A172 (cell line): ENCODE data around the gene RNF144A. TPM values are rescaled to one million over a fixed set of nuclear protein-coding genes. Genes with fewer than 3 reads are reported as not detected.

Experiments
- DNase-seq: peaks from one replicate; pipeline ENCODE4 v3.0.0-alpha.2; 2015; ENCODE audit warnings: low spot score
- total RNA-seq: library from RNA; depleted of rRNA; stranded (reverse); fragments of >200 nt; shearing (Covaris generic); gene quantifications from 2 replicates; pipeline ENCODE4 v1.2.3, GENCODE V29; 2014

RNF144A gene
- total RNA-seq, 1 experiment from 2014 or later: 11.4 TPM

DNA sequence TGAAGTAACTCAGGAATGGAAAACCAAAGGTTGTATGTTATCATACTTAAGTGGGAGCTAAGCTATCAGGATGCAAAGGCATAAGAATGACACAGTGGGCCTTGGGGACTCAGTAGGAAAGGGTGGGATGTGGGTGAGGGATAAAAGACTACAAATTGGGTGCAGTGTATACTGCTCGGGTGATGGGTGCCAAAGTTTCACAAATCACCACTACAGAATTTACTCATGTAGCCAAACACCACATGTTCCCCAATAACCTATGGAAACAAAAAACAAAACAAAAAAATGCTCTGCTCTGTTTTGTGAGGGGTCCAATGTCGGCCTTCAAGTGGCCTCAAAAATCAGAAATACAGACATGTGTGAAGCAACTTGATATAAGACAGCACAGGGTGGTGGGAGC, 8.9 kb upstream of the RNF144A start:
- DNase-seq: no peak

DNA sequence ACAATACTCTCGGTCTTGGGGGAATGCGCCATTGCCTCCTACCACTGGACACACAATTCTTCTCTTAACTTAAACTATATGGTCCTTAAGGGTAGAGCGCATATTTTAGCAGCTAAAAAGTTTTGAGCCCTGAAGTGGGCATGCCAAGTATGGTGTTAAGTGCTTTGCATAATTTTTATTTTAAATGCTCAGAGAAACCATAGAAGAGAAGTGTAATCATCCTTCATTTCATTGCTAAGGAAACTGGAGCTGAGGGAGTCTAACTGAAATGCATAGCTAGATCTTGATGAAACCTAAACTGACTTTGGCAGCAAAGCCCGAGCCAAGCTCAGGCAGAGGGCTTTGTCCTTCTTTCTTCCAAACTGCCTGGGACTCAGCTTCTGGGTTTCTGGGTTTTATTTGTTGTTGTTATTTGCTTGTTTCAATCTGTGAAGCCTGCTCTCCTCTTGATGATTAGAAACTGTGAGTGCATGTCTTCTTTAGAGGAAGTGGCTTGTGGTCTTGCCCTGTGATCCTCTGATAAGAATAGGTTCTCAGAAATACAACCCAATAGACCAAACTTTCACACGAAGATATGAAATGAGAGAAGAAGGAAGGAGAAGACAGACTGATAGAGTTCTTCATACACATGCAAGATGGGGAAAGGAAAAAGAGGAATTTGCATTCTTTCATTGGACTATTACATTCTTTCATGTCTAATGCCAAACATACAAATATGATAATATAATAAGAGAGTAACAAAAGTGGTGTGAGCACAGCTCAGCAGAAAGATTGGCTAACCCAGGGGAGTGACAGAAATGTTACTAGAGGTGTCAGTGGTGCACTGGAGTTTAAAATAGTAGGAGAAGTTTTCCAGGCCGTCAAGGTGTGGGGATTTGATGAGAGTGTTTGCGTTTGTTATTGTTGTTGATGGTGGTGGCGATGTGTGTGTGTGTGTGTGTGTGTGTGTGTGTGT, 7.5 kb upstream of the RNF144A start:
- peak; percentile 25 for DNase-seq

DNA sequence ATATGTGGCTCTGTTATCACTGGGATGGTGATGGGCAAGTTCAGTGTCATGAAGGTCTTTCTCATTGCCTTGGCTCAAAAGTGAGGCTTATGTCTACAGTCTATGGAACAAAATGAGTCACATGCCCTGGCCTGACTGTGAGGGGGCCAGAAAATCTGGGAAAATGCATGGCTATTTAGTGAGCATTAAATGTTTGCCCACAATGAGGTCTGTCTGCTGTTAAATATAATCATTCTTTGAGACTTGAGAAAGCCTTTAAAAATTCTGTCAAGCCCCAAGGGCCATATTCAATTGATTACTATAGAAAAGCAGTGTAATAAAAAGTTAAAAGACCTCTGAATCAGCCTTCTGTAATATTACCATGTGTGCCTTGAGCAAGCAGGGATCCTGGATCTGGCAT, 5.5 kb upstream of the RNF144A start:
- DNase-seq: no peak

DNA sequence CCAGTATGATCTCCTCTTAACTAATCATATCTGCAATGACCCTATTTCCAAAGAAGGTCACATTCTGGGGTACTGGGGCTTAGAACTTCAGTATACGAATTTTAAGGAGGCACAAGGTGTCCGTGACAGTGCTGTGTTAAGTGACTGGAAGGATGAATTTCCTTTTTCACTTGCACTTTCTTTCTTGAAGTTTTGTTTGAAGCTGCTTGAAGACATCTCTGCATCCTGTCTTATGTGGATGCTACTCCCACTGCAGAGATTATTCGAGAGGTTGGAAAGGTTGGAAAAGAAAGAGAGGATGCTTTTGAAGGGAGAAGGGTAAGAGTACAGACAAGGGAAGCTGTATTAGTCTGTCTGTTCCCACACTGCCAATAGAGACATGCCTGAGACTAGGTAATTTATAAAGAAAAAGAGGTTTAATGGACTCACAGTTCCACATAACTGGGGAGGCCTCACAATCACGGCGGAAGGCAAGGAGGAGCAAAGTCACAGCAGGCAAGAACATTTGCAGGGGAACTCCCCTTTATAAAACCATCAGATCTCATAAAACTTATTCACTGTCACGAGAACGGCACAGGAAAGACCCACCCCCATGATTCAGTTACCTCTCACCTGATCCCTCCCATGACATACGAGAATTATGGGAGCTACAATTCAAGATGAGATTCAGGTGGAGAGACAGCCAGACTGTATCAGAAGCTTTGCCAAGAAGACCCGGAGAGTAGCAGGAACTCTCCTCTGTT, 3.6 kb upstream of the RNF144A start:
- DNase-seq: peak; percentile 9

DNA sequence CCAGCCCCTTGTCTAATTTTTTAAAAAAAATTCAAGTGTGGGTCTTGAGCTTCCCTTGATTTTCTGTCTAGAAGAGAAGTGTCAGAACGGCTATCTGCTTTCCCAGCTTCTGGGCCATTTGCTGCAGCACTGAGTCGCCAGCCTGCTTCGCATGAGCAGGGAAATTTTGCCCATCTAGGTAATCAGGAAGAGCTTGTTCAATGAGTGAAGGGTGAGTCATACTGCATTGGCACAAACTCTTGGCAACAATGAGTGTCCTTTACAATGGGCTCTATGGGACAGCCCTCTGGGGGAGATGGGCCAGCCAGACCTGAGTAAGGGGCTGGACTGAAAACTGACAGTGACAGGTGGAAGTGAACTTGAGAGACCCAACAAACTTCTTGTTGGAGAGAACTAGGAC, 2.4 kb upstream of the RNF144A start:
- peak; percentile 78 for DNase-seq

DNA sequence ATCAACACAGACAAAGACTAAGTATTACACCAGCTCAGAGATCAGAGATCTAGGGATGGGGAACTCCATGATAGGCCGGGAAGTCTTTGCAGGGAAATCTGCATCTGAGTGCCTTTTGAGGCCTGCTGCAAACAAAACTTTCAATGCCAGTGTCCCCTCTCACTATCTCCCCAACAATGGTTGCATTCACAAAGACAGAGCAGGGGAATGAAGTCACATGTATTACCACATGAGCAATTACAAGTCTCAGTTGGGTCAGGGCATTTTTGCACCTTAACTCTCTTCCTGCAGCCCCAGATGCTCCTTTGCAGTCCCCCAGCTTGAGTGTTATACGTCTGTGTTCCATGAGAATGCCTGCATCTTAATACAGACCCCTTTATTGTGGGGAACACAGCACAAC, 1.8 kb upstream of the RNF144A start:
- no peak for DNase-seq

DNA sequence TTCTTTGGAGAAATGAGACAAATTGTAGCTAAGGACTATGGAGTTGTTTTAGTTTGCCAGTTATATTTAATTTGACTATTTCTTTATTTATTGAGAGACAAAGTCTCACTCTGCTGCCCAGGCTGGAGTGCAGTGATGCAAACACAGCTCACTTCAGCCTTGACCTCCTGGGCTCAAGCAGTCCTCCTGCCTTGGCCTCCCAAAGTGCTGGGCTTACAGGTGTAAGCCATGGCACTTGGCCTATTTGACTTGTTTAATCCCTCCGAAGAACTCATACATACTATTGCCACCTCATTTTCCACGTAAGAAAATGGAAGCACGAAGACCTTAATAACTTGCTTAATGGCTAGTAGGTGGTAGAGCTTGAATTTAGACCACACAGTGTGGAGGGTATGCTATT, 988 bp upstream of the RNF144A start:
- DNase-seq: no peak

DNA sequence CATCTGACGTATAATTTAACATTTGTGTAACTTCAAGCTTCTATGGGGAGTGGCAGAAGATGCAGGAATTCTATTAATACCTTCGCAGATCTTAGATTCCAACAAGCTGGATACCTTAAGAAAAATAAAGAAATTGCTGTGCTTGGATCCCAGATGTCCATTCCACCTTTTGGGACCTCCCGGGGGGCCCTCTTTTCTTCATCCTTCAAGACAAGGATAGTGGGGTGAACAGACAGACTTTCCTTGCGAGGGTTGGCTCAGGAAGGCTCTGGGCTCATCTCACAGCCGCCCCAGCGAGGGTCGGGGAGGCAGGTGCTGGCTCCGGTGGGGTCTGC, 509 bp upstream of the RNF144A start:
- no peak for DNase-seq

DNA sequence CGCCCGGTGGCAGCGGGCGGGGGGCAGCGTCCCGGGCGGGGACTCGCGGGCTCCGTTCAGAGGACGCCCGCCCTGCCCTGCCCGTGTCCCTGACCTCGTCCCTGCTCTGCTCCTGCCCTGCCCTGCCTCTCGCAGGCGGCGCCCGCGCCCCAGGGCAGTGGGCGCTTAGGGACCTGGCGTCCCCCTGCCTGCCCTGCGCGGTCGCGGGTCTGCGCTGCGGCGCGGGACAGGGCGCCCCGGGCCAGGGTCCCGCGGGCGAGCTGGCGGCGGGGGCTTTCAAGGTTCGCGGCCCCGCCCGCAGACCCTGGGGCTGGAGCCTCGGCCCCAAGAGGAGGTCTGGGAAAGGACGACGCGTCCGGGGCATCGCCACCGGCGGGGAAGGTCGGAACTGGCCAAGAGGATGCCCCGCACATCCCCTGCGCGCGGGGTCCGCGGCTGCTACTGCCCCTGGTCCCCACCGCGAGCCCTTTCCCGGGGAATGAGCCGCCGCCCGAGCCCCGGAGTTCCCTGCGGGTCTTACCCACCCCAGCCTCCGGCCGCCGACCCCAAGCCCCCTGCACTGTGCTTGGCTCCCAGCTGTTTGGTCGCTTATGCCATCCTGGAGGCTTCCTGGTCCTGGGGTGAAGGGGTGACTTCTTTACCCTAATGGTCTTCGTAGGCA, 679 bp downstream of the RNF144A start:
- DNase-seq: no peak

DNA sequence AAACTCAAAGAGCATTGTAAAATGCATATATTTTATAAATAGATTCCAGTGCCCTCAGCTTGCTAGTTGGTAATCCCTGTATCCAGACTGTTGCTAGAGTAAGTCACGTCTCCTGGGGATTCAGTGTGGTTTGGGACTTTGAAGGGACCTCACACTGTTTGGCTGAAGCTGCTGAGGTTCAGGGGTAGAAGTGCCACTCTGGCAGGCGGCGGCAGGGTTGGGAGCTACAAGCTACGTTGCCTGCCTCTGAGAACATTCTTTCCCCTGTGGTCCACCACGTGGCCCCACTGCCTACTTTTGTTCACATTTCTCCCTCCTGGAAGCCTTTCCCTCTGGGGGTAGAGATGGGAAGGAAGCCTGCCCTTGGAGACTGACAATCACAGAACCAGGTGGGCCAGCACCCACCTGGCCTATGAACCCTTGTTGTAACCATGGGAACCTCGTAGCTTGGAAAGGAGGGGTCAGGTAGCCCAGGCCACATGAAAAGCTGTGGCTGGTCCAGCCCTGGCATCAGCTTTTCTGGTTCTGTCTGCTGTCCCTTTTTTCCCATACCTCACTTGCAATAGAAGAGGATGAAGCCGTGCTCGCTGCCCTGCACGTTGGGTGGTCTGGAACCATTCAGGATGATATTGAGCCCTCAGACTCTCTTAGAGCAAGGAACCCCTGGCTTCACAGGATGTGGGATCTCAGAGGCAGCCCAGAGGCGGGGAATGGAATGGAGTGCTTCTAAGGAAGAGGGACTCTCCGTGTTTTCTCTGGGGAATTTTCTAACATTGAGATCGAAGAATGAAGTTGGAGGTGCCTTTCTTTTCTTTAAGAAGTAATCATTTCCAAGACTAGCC, 2.9 kb downstream of the RNF144A start:
- DNase-seq: no peak

DNA sequence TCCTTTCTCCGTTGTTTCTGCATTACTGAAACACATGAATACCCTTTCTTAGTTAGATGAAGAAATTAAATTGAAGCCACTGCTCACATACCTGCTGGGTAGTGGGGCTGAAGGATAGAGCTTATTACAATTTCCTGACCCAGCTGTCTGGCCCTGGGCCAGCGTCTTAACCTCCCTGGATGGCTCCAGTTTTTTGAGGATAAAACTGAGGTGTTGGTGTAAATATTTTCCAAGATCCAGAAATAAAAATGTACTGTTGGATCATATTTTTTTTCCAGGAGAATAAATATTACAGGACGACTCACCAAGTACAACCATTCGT, 3.5 kb downstream of the RNF144A start:
- DNase-seq: no peak

DNA sequence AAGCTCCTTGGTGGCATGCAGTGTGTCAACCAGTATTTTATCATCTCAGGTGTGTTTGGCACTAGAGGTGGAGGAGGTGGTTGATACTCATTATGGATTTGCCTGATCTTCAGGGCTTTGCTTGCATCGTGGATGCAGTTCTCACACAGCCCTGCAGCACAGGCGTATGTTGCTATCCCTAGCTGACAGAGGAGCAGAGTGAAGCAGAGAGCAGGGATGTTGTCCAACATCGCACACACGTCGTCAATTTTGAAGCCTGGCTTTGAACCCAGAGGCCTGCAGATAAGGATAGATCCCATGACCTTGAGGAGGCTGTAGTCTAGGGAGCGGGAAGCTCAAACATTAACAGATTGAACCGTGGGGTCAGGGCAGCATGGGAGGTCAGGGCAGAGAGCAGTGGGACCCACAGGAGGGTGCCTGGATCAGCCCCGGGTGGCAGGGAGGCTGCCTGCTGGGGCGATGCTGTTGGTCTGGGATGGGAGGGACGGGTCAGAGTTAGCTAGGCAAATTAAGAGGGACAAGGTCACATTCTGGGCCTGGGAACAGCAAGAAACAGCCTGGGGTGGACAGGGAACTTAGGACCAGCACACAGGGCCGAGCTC, 4.2 kb downstream of the RNF144A start:
- DNase-seq: no peak

DNA sequence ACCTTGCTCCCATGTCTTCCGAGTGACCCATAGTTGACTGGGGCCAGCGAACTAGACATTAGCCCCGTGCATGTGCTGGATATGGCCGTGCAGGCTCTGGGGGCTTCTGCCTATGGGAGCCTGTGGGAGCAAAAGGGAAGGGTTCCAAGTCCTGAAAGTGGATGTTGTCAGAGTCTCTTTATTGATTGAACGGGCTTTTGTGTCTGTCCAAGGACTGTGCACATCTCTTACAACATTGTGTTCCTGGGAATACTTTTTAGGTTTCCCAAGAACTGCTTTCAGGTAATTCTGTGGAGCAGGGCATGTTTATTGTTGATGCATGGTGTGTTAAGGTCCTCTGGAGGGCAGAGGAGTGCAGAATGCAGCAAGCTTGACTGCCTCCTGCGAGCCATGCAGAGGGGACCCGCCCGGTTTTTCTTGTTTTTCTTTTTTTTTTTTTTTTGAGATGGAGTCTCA, 5.0 kb downstream of the RNF144A start:
- peak; percentile 14 for DNase-seq

DNA sequence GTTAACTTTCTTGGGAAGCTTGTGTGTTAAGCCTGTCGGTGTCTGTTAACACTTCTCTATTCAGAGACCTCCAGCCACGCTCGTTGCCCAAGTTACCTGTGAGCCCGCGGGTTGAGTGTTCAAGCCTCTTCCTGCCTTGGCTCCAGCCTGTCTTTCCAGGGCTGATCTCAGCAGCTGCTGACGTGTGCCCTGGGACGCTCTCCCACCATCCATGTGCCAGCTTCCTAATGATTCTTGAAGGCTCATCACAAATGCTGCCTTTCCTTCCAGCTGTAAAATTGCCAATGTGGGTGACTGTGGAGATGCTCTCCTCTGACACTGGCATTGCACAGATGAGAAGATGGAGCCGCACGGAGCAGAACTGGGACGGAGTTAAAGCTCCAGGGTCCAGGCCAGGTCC, 6.1 kb downstream of the RNF144A start:
- no peak for DNase-seq

DNA sequence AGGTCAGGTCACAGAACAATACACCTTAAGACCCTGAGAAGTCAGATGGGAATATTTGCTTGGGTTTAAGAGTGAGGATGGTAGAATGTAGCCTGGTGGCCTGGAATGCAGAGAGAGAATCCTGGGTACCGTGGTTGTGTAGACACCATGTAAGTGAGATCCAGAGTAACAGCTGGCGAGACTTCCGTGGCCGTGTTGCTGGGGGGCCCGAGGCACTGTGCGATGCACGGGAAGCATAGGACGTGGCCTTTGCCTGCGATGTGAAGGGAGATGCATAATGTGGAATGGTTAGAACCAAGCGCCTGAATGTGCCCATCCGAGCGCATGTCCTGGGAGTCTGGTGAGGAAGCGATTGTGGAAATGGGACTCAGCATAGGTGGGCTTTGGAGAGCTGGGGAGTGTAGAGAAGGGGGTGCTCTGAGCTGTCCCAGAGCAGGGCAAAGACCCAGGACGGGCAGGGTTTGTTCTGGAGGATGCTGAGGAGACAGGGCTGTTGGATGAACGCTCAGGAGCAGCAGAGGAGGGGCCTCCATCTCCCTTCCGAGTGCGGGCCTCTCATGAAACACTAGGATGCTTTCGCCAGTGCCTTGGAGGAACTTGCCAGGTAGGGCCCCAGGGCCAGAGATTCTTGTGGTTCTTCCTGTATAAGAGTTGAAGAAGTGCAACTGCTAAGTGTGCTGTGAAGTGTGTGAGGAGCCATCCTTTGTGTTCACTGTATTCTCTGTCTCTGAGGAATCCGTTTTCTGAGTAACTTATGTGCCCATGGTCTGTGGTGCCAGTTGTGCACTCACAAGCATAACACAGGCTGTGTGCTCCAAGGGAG, 7.1 kb downstream of the RNF144A start:
- DNase-seq: no peak

DNA sequence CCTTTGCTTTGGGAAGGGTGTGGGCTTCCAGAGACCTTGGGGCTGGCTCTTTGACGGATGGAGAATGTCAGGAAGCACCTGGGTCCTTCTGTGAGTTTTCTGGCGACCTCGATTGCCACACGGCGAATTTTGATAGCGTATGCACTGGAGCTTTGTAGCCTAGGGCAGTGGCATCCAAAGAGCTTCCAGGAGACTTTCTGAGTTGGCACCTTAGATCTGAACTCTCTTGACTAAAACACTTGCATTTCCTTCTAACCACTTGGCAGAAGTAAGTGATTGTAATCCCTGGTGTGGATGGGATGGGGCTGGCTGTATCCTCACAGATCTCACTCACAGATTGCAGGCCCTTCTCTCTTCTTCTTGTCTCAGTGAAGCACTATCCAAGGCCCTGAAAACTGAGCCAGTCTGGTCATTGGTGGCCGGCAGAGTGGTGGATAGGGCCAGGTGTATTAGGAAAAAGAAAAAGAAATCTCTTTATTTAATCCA, 7.8 kb downstream of the RNF144A start:
- DNase-seq: no peak

DNA sequence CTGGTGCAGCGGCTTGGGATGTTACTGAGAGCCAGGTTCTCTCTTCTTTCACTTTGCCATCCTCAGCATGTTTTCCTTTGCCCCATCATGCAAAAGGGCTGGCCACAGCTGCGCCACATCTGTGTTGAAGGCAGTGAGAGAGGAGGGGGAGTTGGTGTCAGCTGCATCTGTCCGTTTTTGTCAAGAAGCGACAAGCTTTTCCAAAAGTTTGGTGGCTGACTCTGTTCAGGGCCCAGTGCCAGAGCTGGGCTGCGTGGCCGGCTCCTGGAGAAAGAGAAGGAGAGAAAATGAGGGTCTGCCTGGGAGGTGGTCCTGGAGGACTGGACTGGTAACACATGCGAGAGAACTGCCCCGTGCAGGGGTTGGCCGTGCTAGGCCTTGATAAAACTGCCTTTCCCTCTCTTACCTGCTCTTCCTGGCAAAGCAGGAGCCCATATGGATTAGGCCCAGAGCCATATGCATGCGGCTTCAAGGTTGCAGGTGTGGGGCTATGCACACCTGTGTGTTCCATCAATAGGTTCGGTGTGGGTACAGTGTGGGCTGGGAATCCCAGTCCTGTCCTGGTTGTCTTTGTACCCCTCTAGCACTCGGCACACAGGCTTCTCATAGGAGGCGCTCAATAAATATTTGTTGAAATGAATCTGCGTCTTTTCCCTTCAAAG, 9.0 kb downstream of the RNF144A start:
- DNase-seq: no peak

DNA sequence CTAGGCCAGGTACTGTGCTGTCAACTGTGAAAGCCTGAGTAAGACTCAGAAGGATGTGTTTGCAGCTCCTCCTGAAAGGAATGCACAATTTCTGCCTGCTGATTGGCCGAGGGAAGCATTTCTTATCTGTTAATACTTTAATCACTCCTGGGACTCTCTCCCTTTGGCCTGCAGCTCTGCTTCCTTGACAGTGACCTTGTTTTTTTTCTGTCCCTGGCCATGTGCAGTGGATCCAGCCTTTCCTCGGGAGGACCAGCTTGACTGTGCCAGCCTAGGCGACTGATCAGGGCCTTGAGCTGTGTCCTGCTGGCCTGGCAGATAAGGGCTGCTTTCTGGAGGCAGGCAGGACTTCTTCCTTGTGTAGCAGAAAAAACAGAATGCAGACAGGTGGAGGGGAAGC, 10.0 kb downstream of the RNF144A start:
- peak; percentile 60 for DNase-seq

DNA sequence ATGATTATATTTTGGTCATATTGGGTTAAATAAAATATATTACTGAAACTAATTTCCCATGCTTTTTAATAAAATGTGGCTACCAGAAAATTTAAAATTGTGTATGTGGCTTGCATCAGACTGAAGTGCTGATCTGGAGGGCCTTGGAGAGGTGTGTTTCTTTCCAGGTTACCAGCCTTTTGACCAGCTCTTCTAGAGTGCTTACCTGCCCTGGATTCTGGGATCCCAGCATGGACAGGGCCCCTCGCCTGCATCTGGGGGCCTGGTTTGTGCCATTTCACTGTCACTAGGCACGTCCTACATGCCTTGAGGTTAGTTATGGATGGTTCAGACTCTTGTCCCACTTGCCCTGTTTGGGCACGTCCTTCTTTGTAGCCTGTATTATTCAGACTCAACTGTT, 10.5 kb downstream of the RNF144A start:
- no peak for DNase-seq

DNA sequence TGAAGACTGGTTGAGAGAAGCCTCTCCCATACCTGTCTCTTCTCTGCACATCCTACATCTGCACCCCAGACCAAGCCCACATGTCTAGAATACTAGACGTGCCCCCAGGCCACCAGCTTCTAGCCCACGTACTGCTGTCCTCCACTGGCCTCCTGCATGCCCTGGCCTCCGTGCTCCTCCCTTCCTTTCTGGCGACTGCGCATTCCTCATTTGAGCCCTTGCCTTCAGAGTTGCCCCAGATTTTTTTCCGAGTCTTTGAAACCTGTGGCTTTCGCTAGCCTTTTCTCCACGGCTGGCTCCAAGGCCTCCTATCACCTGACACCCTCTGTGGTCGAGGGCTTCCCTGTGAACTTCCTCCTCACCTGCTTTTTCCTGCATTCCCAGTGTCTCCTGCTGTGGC, 11.2 kb downstream of the RNF144A start:
- DNase-seq: no peak
